GM04503 (cell line): ENCODE data around the gene TRPM5.

Experiments
- DNase-seq: peaks from one replicate; pipeline ENCODE4 v3.0.0-alpha.2; 2012; ENCODE audit warnings: low read depth

The TRPM5 gene

DNA sequence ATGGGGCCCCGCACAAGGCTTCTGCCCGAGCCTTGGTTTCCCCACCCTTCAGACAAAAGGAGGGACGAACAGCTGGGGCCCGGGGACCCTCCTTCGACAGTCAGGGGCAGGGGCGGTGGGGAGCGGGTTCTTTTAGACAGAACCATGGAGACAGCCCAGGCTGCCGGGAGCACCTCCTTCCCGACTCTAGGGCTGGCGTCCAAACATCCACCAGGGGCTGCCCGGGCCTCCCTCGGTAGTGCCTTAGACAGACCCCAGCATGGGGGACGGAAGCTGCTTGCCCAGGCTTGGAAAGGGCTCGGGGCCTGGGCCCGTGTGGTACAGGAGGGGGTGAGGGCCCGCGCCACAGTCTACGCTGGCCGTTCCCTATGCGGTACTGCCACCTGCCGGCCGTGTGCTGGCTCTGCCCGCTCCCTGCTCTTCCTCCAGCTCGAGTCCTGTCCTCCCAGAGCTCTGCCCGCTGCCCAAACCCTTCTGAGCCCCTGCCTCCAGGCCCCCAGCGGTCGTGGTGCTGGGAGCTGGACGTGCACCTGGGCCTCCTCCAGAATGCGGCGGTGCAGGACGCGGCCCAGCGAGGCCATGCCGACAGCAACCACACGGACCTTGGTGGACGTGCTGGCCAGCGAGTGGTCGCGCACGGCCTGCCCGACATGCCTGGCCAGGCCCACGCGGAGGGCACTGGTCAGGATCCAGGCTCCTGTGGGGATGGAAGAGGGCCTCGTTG, 23.6 kb downstream of the TRPM5 start:
- no peak for DNase-seq

DNA sequence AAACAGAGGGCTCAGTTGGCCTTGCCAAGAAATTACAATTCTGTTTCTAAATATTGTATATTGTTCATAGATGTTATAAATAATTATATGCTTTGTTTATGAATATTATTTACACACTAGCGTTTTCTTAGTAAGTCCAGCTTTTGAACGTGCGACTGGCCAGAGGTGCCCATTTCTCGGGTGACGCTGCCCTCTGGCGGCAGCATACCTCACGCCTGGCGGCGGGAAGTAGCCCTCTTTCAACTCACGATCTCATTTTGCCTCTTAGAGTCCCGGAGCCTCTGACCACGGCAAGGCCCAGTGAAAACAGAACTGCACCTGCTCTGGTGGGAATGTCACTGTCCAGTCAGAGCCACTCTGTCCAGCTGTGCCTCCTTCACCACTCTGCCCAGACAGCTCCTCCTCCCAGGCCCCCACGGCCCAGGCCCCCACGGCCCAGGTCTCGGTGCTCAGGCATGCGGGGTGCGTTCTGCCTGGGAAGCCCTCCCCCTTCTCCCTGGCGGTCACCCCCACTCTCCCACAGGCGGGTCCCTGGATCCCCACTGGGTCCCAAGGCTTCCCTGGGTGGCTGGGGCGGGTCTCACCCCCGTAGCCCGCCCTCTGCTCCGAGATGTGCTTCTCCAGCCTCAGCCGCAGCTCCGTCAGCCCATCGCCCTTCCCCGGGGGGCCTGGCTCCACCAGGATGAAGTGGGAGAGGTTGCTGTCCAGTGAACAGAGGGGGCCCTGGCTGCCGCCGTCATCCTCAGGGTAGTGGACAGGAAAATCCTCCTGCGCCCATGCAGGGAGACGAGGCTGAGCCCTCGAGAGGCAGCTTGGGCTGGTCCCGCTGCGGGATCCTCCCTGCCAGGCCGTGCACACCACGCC, 24.4 kb downstream of the TRPM5 start:
- DNase-seq, result no peak

DNA sequence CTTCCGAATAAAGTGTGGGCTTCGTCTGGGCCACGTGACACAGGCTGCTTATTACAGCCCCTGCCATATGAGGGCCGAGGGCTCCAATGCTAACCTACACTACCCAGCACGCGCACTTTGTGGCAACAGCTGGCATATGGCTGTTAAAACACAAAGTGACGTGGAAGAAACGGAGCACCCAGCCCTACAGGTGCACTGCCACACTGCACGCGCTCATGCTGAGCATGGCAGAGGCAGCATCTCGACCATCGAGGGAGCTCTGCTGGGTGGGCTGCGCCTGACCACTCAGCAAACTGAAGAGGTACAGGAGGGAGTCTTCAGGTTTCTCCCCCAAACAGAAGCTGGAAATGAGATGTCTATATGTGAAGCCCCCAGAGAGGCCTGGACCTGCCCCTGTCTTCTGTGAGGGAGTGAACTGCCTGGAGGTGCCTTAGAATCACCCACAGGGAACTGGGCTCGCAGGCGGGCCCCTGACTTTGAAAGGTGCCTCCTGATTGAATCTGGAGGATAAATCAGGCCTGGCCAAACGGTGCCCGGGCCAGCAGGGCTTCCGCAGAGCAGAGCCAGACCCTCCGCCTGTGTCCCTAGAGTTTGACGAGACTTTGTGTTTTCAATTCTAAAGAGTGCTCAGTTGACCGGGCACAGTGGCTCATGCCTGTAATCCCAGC, 25.5 kb downstream of the TRPM5 start:
- DNase-seq, result no peak

DNA sequence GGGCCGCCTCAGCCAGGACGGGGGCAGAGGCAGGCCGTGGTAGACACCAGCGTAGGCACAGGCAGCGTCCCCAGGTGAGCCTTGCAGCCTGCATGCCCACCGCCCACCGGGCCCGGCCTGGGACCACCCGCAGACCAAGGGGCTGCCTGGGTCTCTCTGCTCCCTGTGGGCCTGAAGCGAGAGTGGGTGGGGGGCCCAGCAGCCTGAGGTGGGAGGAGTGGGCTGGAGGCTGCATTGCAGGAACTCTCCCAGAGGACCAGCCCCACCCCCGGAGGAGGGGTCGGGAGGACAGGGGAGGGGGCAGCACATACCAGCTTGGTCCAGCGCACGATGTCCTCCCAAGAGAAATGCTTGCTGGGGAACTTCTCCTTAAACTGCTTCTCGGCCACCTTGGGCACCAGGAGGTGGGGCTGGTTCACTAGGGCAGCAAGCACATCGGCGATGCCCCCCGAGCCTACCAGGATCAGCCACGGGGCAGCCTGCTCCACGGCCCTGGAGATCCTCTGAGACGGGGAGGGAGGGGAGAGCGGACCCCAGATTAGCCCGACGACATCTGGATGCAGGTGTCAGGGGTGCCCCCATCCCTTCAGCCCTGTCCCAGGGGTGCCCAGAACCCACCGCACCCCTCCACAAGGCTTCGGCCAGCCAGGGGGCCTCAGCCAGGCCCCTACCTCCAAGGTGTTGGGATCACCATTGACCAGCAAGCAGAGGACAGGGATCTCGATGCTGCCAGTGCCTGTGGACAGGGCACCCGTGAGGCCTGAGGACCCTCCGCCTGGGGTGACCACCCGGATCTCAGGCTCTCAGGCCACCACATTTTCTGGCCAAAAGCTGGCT, 26.2 kb downstream of the TRPM5 start:
- no peak for DNase-seq

- DNase-seq, result no peak
Observed at GRCh38 chr11:2416765-2417164, 27.5 kb downstream of the TRPM5 start.

DNA sequence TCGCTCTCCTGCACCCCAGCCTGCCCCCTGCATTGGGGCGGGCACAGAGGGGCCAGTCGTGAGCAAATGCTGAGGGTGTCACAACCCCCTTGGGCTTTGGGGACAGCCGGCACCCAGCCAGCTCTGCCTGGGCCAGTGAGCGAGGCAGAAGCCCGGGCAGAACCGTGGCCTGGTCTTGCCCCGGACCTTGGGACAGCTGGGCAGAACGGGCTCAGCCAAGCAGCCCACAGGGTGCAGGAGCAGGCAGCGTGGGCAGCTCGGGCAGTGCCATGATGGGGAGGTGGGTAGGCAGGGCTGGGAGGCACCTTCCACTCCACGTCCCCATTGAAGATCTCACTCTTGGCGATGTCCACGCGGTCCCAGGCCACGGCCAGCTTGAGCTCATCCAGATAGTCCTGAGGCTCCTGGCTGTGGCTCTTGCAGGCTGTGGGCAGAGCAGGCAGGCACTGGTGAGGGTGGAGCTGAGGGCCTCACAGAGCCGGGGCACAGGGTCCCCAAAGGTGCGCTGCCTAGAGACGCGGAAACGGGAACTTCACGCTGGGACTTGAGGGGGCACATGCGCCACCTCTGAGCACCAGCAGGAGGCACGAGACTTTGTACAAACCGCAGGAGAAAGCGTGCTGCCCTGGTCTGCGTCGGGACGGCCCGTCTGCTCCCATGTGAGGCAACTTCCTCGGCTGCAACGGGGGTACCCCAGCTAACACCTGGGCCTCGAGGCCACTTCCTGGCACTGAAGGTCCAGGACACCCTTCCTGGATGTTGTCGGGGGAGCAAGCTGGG, 28.5 kb downstream of the TRPM5 start:
- DNase-seq, result no peak

- DNase-seq, result no peak
Observed at GRCh38 chr11:2415171-2415570, 29.1 kb downstream of the TRPM5 start.

DNA sequence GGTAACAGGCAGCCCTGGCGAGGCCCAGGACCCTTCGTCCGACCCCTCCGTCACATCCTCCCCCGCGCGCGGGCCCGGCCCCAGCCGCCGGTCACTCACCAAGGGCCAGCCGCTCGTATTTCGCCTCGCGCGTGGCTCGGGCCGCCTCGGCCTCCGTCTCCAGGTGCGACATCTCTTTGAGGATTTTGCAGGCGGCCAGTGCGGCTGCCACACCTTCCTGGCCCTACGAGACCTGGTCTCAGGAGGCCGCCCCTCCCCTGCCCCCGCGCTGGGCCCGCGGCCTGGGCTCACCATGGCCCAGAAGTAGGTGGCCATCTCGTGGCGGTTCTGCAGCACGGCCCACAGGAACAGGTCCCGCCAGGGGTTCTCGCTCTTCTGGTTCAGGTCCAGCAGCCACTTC, 29.7 kb downstream of the TRPM5 start:
- no peak for DNase-seq

DNA sequence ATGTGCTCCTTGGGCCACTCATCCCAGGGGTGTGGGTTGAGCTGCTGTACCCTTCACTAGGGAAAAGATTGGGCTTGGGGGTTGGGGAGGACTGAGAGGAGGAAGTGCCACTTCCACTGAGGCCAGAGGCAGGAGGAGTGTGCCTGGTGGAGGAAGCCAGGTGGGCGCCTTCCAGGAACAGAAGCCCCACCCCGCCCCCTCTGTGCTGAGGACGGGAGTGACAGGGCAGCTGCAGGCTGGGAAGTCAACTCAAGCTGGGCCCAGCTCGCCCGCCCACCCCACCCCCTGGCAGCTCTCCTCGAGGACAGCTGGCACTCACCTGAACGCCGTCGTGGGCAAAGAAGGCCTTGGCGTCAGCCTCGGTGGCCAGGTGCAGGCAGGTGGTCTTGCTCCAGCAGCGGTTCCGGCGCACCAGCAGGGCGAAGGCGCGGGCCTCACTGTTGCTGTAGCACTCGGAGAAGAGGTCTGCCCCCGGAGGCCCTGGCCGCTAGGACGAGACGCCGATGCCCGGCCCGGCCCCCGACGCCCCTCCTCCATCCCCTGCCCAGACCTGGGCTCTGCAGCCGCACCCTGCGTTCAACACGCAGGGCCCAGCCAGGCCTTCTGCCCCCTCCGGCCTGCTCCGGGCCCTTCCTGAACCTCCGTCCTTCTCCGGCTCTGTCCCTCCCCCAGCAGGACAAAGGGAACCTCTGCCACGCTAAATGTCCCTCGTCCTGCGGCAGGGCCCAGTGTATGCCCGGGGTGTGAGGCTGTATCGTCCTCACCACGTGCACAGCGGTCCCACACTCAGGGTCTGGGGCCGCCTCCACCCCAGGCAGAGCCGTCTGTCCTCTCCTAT, 30.4 kb downstream of the TRPM5 start:
- DNase-seq, result no peak

DNA sequence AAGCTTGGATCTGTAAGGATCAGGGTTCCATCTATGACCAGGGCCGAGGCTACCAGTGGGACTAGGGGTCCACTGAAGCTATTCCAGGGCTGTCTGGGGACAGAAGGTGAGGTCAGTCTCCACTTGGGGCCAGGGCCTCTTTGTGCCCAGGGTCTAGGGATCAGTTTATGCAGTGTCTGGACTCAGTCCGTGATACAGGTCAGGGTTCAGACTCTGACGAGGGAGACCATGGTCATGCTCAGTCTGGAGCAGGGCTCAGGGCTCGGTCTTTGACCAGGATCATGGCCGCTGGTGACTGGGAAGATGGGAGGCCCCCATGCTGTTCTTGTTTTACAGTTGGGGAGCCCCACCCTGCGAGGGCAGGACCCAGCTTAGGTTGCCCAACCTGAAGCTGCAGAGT, 32.0 kb downstream of the TRPM5 start:
- DNase-seq, result no peak

DNA sequence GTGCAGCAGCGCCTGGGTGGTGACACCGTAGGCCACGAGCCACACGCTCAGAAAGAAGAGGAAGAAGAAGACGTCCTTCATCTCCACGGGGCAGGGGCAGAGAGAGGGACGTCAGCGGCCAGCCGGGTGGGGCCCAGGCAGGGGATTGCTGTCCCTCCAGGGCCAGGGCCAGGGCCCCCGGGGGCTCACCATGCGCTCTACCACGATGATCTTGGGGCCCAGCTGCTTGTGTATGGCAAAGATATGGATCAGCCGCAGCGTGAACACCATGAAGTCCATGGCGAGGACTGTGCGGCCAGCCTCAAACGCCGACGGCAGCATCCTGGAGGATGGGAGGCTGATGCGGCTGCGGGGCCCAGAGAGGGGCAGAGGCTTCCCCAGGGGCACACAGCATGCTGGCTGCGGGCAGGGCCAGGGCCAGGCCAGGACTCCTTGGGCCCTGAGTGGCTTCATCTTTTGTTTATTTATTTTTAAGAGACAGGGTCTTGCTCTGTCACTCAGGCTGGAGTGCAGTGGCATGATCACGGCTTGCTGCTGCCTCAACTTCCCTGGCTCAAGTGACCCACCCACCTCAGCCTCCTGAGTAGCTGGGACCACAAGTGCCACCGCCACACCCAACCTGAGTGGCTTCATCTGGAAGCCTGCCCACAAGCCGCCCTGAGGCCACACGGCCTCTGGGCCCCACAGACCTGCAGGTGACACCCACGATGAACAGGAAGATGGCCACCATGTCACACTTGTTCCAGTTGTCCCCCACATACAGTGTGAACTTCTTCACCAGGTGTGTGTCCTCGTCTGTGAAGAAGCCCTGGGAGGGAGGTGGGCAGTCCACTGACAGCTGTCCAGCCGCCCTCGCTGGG, 32.6 kb downstream of the TRPM5 start:
- no peak for DNase-seq

- no peak for DNase-seq
Observed at GRCh38 chr11:2410616-2411015, 33.7 kb downstream of the TRPM5 start.

DNA sequence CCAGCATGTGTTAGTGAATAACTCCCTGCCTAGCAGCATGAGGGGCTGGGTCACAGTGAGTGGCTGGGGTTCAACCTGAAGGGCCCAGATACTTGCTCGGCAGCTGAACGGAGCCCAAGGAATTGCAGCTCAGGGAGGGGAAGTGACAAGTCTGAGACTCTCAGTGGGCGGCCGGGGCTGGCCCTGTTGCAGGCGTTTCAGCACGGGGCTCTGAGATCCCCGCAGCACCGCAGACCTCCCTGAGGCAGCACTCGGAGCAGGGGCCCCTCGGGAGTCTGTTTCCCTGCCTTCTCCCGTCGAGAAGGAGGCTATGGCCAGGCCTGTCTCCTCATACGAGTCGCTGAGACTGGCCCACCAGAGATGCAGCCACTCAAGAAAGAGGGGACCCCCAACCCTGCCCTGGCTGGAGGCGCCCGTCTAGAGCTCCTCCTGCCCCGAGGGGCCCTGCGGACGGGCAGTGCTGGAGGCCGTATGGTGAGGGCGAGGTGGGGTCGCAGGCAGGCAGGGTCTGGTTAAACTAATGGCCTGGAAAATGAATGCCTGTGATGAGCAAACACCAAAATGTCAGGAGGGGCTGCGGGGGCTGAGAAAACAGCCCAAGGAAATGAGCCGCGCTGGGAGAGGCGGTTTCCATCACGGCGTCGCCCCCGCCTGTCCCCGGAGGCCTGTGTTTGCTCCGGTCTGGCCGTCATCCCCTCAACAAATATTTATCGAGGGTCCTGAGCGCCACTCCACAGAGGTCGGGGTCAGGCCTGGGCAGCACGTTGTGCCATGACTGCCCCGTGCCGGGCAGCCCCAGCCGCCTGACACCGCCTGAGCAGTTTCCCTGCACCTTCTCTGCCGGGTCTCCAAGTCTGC, 34.5 kb downstream of the TRPM5 start:
- no peak for DNase-seq

DNA sequence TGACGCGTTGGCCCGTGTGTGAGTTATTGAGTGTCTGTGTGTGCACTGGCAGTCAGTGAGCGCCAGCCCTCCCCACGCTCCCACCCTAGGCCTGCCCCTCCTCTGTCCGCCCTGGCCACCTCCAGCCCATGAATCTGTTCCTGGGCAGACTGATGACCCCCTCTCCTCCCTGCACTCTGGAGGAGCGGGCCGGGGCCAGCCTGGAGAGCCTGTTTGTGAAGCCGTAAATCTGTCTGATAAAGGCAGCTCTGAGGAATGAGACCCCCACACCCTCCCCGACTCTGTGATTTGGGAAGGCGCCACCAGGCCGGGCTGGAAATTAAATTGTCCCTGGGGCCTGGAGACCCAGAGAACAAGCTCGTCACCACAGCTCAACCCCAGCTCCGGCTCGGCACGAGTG, 35.2 kb downstream of the TRPM5 start:
- DNase-seq, result no peak

GRCh38 chr11:2408671-2409070, 35.6 kb downstream of the TRPM5 start:
- no peak for DNase-seq

DNA sequence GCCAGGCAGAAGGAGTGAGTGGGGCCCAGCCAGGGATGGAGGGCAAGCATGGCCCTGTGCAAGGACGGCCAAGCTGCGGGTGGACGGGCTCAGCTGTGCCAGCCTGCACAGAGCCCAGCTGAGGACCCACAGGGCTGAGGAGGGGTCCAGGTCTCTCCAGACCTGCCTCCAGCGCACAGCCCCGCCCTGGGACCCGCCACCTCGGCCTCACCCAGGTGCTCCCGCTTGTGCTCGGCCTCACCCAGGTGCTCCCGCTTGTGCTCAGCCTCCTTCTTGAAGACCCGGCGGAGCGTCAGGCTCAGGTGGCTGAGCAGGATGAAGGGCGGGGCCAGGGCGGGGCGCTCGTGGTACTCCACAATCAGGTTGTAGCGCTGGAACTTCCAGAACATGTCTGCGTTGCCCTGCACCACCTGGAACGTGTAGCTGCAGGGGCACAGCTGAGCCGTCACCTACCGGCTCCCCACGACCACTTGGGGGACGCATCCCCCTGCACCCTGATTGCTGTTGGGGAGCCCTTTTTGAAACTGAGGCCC, 37.4 kb downstream of the TRPM5 start:
- no peak for DNase-seq

- no peak for DNase-seq
Observed at GRCh38 chr11:2406451-2406850, 37.9 kb downstream of the TRPM5 start.

- DNase-seq, result no peak
Observed at GRCh38 chr11:2404735-2405196, 39.5 kb downstream of the TRPM5 start.
